Measurements from ENCODE around the gene FAM162A.

GRCh38 chr3:122406198-122406597 lies 22.2 kb downstream of the FAM162A start:
- no peak for TF ChIP-seq CTCF (IDR thresholded peaks at IDR 0.05)
- TF ChIP-seq POLR2A (IDR thresholded peaks at IDR 0.05) = no peak
